Effector CD4-positive, alpha-beta T cell (primary cell): ENCODE results near the gene ERCC3.
"Not testable (repeated sequence)": the region's sequence is repeated elsewhere in the genome, so short reads cannot be mapped to it uniquely, and the experiment has no call there.

ENCODE experiments used
- DNase-seq: peaks from one replicate; pipeline ENCODE4 v3.0.0-alpha.2; 2020

The ERCC3 gene

DNA sequence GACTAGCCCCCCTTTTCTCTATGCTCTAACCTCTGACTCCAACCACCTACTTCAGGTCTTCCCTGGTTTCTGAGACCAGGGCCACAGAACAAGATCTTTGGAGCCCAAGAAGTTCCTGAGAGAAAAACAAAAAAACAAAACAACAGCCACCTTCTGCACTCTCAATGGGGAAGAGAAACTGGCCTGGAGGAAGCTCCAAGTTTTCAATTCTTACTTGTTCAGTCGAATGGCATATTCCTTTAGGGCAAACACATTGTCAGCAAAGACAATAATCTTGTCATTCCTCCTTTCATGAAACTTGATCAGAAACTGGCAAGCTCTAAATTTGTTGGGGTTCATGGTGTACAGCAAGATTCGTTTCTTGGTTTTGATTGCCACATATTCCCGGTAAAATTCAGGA is 15.0 kb downstream of the ERCC3 start:
- DNase-seq: no peak

DNA sequence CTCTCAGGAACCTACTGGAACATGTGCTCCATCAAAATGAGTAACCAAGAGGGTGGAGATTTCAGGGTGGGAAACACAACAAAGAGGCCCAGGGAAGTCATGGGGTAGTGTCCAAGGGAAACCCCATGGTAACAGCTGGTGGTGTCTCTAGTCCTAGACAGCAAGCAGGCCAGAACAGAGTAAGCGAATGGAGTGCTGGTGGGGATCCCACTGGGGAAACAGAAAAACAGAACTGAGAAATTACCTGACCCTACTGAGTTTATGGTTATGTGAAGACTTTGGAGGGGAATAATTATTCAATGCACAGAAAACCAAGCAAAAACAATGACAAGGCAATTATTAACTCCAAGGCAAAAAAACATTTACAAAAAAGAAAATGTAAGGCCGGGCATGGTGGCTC is 16.9 kb downstream of the ERCC3 start:
- DNase-seq: no peak

DNA sequence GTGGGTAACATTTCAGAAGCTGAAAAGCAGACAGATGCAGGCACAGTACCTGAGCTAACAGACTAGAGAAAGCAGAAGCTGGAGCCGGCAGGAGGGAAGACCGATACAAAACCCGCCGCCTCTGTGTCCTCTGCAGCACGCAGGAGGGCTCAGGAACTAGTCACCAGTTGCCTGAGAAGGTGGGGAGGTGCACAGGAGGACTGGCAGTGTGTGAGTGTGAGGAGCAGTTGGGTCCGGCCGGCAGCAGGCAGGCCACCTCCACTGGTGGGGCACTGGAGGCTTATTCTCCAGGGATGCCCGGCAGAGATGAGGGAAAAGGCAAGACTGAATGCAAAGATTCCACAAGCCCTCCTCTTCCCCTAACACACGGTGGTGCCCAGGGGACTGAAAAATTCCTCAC is 18.2 kb downstream of the ERCC3 start:
- no peak for DNase-seq

DNA sequence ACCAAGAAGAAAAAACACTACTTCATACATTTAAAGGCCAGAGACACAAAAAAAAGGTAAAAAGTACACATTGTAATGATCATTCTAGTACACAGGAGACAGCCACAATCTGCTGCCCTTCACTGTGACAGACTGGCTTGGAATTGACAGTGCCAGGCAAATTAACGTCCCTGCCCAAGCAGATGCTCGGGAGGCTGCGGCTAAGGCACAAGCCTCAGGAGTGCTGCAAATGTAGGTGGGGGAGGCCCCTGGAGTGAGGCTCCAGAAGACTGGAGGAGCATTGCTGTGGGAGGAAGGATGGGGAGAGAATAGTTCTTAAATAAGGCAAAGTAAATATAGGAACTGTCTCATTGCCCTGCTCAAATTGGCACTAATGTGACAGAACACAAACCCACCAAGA is 18.6 kb downstream of the ERCC3 start:
- DNase-seq: no peak

DNA sequence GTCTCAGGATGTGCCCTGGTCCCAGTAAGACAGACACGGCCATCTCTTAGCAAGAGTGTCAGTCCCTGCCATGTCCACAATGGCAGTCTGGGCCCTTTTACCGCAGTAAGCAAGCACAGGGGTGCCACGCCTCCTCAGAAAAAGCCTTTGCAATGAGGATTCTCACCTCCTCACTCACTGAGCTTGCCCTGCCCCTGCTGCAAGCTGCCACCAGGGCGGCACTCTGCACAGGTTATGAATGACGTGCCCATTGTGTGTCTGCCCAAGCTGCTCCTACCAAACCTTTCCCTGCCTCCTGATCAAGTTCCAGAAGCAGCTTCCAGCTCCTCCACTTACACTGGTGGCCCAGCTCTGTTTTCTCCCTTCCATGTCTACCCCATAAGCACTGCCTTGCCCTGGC is 23.3 kb downstream of the ERCC3 start:
- no peak for DNase-seq

DNA sequence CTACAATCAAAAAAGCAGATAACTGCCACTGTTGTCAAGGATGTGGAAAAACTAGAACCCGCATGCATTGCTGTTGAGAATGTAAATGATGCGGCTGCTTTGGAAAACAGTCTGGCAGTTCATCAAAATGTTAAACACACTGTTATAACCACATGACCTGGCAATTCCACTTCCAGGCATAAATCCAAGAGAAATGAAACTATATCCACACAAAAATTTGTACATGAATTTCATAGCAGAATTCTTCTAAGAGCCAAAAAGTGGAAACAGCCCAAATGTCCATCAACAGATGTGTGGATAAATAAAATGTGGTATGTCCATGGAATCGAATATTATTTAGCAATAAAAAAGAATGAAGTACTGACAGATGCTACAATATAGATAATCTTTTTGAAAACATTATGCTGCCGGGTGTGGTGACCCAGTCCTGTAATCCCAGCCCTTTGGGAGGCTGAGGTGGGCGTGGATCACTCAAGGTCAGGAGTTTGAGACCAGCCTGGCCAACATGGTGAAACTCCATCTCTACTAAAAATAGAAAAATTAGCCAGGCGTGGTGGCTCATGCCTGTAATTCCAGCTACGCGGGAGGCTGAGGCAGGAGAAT is 32.0 kb downstream of the ERCC3 start:
- no peak for DNase-seq

DNA sequence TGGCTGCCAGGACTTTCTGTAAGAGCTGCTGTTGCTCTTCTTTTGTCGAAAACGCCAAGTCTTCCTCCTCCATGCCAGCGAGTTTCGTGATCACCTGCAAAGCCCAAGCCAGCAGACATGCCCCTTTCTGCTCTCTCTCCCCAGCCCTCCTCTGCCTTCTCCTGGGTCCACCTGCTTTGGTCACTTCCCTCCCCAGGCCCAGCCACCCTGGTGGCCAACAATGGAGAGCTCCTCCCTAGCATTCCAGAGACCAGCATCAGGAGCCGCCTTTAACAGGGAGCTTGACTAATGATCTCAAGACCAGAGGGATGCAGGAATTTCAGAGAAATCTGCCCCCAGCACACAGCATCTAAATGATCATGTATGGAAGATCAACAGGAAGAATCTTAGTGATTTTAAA is 34.6 kb downstream of the ERCC3 start:
- no peak for DNase-seq

DNA sequence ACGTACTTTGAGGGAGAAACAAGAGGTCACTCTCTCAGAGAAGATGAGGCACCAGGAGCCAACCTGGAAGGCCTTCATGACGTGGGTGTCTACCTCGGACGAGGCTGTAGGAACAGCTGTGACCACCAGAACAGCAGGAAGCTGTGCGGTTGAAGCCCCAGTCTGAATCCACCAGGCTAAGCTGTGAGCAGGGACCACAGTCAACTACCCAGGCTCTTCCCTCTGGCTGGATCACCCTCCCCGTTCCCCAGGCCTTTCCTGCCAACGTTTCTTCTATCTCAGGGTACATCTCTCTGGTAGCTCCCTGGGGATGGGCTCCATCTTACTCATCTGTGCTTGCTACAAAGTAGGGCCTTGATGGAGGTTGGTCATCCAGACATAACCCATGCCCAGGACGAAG is 37.1 kb downstream of the ERCC3 start:
- no peak for DNase-seq

DNA sequence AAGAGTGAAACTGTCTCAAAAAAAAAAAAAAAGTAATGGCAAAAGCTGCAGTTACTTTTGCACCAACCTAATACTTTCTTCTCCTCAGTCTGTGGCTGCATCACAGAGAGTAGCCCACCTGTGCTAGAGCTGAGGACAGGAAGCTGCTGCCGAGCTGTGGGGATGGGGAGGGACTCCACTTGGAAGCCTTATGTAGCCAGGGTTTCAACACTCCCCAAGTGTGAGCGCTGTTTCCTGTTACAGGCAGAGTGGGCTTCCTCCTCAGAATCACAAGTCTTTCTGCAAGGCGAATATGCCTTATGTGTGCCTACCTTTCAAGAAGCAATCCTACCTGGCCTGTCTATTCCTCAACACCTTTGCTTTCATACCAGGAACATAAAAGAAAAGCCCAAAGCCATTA is 37.6 kb downstream of the ERCC3 start:
- no peak for DNase-seq

DNA sequence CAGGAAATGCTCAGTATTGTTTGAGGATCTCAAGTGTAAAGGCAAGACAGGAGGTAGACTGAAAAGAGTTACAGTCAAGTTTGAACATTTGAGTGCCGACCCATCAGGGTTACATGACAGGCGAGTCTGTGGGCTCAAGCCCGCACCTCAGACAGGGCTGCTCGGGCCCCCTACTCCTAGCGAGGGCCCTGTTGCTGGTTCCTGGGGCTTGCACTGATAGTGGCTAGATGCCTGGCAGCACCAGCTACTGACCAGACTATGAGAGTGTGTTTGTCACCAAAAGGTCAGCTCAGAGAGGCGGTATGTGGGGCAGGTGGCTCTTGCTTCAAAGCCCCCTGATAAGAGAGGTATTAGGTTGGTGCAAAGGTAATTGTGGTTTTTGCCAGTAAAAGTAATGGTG is 38.2 kb downstream of the ERCC3 start:
- no peak for DNase-seq

DNA sequence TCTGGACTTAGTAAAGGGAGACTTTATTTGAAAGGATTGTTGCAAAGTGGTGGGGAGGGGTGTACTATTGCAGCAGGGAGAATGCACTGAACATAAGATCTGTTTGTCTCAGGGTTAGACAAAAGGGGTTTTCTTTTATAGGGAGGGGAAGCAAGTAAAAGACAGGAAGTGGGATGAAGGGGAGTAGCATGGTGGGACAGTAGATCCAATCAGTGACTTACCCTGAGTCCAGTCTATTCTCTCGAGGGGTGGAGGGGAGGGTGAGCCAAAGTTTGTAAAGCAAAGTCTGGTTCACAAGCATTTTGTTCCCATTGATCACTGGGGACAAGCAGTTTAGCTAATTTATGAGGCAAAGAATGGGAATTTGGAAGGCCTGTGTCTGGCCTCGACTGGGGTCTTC is 38.8 kb downstream of the ERCC3 start:
- DNase-seq: no peak

DNA sequence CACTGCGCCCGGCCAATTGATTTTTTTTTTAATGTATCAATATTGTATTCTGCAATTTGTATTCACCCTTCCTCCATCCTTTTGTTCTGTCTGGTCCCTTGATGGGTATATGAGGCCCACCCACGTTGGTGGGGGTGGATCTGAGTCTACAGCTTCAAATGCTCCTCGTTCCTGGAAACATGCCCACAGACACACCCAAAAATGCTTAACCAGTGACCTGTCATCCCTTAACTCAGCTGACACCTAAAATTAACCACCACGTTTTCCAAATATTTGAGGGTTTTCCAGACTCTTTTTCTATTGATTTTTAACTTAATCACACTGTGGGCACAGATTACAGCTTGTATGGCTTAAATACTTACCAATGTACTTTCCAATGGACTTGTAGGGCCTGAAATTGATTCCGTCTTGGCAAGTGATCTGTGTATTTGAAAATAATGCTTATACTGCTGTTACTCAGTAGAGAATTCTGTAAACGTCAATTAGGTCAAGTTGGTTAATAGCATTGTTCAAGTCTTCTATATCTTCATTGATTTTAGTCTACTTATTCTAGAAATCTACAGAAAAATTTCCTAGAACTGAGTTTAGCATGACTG is 39.5 kb downstream of the ERCC3 start:
- DNase-seq: no peak

DNA sequence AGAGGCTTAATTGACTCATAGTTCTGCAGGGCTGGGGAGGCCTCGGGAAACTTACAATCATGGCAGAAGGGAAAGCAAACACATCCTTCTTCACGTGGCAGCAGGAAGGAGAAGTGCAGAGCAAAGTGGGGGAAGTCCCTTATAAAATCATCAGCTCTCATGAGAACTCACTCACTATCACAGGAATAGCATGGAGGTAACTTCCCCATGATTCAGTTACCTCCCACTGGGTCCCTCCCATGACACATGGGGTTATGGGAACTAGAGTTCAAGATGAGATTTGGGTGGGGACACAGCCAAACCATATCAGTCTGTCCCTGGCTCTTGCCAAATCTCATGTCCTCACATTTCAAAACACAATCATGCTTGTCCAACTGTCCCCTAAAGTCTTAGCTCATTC is 52.8 kb downstream of the ERCC3 start:
- DNase-seq: not testable (repeated sequence)

DNA sequence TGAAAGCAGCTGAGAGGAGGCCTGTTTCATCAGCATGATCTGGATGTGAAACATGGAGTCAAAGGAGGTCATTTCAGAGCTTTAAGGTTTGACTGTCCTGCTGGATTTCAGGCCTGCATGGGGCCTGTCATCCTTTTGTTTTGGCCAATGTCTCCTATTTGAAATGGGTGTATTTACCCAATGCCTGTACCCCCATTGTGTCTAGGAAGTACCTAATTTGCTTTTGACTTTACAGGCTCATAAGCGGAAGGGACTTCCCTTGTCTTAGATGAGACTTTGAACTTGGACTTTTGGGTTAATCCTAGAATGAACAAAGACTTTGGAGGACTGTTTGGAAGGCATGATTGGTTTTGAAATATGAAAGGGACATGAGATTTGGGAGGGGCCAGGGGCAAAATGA is 54.5 kb downstream of the ERCC3 start:
- DNase-seq: no peak

DNA sequence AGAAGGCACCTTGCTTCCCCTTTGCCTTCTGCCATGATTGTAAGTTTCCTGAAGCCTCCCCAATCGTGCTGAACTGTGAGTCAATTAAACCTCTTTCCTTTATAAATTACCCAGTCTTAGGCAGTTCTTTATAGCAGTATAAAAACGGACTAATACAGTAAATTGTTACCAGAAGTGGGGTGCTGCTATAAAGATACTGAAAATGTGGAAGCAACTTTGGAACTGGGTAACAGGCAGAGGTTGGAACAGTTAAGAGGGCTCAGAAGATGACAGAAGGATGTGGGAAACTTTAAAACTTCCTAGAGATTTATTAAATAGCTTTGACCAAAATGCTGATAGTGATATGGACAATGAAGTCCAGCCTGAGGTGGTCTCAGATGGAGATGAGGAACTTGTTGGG is 56.2 kb downstream of the ERCC3 start:
- not testable (repeated sequence) for DNase-seq

DNA sequence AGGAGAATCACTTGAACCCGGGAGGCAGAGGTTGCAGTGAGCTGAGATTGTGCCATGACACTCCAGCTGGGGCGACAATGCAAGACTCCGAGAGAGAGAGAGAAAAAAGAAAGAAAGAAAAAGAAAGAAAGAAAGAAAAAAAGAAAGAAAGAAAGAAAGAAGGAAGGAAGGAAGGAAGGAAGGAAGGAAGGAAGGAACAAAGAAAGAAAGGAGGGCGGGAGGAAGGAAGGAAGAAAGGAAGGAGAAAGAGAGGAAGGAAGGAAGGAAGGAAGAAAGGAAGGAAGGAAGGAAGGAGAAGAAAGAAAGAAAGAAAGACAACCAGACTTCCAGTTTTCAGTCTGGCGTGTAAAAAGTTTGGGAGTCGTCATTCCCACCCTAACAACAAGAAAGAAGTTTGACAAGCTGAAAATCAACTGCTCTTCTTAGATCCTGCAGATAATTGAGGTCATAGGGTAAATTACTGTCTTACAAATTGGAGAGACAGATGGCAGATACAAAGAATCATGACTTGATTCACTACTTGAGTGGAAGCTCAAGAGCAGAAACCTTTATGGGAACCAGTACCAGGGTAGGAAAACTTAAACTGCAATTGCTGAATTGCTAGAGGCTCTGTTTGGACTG is 58.8 kb downstream of the ERCC3 start:
- no peak for DNase-seq

DNA sequence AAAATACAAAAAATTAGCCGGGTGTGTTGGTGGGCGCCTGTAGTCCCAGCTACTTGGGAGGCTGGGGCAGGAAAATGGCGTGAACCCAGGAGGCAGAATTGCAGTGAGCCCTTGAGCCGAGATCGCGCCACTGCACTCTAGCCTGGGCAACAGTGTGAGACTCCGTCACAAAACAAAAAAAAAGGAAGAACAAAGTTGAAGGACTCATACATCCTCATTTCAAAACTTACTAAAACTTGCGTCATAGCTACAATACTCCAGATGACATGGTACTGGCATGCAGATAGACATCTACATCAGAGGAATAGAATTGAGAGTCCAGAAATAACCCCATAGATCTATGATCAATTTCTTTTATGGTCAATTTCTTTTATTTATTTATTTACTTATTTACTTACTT is 60.2 kb downstream of the ERCC3 start:
- no peak for DNase-seq

DNA sequence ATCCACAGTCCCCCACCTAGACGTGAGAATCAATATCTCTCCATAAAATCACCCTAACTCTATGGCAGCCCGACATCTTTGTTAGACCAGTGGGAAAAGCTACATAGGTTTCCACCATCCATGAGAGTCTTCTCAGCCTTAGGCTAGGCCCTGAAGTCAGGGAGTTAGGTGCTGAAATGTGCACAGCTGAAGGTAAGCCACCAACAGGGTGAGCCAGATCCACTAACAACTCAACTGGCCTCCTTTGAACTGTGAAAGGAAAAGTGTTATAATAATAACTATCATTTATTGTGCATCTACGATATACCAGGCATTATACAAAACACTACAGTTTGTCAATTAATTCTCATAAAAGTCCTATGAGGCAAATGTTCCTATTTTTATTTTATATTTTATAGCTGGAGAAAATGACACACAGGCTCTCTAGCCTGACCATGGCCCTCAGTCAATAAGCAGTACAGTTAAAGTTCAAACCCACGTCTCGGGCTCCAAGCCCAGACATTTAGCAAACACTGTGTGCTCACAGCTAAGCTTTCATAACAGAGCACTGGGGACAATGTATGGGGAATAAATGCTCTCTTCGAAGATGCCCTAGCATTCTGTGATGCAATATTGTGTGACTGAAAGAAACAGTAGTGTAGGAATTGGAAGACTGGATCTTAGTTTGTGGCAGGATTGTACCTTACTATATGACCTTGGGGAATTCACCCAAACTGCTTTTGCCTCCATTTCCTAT is 62.6 kb downstream of the ERCC3 start:
- no peak for DNase-seq

DNA sequence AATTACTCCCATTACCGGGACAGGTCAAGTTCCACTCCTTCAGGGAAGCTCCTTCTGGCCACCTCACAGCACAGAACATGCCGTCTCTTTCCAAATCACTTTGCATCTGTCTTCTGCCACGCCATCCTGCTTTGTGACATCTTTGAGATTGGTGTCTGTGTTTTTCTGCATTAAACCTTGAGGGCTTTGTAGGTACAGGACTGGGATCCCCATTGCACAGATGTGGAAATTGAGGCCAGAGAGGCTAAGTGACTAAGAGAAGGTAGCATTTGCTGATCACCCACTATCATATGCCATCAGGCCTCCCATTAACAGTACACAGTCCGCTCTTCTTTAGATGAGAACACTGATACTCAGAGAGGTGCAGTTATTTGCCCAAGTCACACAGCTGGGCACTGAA is 64.4 kb downstream of the ERCC3 start:
- DNase-seq: no peak

DNA sequence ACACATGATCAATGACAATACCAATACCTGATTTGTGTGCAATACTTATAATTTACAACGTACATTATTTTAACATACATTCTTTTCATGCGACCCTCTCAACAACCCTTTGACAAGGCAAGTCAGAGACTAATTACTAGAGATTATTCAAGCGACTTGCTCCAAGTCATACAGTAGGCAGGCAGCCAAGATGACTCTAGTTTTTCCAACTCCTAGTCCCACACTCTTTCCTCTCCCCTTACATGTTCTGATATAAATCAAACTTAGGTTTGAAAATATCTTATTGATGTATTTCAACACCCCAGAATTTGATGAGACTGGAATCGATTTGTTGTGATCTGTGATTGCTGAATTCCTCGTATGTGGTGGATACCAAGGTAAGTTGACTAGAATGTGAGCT is 65.8 kb downstream of the ERCC3 start:
- no peak for DNase-seq

DNA sequence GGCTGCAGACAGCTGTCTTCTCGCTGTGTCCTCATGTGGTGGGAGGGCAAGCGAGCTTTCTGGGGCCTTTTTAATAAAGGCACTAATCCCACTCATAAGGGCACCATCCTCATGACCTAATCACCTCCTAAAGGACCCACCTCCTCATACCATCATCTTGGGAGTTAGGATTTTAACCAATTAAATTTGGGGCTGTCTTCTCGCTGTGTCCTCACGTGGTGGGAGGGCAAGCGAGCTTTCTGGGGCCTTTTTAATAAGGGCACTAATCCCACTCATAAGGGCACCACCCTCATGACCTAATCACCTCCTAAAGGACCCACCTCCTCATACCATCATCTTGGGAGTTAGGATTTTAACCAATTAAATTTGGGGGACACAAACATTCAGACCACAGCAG is 66.7 kb downstream of the ERCC3 start:
- DNase-seq: not testable (repeated sequence)

DNA sequence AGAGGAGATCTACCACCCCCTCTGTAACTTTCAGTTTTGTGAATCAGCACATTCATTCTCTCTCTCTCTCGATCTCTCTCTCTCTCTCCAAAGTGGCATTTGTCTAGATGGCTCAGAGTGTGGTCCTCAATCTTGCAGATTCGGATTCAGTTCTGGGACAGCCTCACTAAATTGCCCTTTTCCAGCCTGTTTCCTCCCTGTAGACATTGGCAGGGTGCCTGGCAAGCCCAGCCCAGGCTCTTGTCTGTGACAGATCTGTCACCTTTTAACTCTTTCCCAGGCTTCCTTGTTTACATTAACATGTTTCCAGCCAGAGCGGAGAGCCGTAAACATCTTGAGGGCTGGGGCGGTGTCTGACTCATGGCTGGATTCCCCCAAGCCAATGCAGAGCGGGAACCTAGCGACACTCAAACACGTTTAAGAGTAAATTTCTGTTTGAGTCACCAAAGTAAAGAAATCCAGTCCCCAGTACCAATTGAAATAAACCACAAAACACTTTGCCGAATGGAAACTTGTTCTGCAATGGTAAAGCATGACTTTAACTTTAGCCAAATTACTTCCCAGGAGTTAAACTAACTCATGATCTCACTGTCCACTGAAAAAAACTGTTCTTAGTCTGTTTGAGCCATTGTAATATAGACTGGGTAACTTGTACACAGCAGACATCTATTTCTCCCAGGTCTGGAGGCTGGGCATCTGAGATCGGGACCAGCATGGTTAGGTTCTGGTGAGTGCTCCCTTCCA is 67.3 kb downstream of the ERCC3 start:
- no peak for DNase-seq

DNA sequence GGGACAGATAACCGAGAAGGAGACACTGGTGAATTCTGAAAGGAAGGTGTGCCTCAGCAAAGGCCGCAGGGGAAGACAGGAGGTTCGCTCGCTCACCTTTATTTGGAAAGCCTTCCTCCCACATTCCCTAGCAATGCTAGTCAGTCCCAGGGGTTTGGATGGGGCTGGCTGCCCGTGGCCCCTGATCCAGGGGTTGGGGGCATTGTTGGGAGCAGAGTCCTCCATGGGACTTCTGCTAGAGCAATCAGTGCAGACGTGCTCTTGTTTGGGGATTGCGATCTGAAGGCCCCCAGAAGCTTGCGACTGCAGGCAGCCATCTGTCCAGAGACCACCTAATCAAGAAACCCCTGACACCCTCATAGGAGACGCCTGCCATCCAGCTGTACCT is 67.8 kb downstream of the ERCC3 start:
- no peak for DNase-seq
